Mucosa of rectum (tissue), 2 donors: ENCODE data around the gene CDK11A.
A peak's percentile ranks its signal among the peaks of the same experiment; 100 is the strongest.
"Not testable (repeated sequence)": the region's sequence is repeated elsewhere in the genome, so short reads cannot be mapped to it uniquely, and the experiment has no call there.

Source experiments
- H3K27ac ChIP-seq, 2 donors: one replicate each; pipeline ENCODE4 v1.7.0; 2013; ENCODE audit warnings: inconsistent platforms in 2 of 2, low read depth in 2 of 2, low read length in 2 of 2
- H3K27me3 ChIP-seq, 2 donors: one replicate each; pipeline ENCODE4 v1.7.0; 2013; ENCODE audit warnings: low read length in 2 of 2; ENCODE audit not compliant: control insufficient read depth in 2 of 2, insufficient read depth in 2 of 2
- H3K36me3 ChIP-seq, 2 donors: one replicate each; pipeline ENCODE4 v1.7.0; 2013; ENCODE audit warnings: low read length in 2 of 2; ENCODE audit not compliant: control insufficient read depth in 2 of 2, insufficient read depth in 2 of 2
- H3K4me1 ChIP-seq, 2 donors: one replicate each; pipeline ENCODE4 v1.7.0; 2013; ENCODE audit warnings: low read length in 2 of 2, mild to moderate bottlenecking in 1 of 2; ENCODE audit not compliant: control insufficient read depth in 2 of 2, insufficient read depth in 2 of 2
- H3K4me3 ChIP-seq, 2 donors: one replicate each; pipeline ENCODE4 v1.7.0; 2013; ENCODE audit warnings: low read length in 2 of 2
- H3K9ac ChIP-seq, 2 donors: one replicate each; pipeline ENCODE4 v1.7.0; 2013; ENCODE audit warnings: low read length in 2 of 2, low read depth in 1 of 2, mild to moderate bottlenecking in 1 of 2
- H3K9me3 ChIP-seq, 2 donors: one replicate each; pipeline ENCODE4 v1.7.0; 2013; ENCODE audit warnings: low read length in 2 of 2; ENCODE audit not compliant: control insufficient read depth in 2 of 2
- donor health status: healthy.
- donor health status: Normal muscosa, but diverticular disease.

The CDK11A gene

DNA sequence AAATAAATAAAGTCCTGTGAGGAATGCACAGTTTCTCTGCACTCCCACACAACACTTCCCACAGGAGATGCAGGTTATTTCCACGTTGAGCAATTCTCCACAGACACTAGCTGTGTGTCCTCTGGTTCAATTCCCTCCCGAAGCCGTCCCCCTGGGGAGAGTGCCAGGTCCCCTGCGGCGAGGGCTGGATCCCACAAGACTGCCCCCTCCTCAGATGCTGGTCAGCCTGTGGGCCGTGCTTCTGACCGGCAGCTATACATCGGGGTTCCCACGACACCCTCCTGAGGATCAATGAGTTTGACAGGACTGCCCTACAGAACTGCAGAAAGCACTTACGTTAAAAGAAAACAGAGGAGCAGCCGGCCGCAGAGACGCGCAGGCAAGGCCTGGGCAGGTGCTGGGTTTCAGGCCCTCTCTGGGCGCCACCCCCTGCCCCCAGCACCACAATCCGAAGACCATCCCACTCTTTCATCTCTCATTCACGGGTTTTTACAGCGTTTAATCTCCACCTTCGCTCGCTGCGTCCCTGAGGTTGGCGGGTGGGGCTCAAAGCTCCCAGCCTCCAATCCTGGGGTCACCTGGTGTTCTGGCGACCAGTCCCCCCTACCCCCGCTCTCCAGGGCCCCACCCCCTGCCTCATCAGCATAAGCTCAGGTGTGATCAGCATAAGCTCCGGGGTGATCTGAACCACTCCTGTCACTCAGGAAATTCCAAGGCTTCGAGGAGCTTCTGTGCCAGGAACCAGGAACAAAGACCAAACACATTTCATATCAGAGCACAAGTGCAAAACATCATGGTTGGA, 40.9 kb downstream of the CDK11A start:
- H3K27me3 ChIP-seq = no peaks in the 10 kb centered on the region
- H3K36me3 ChIP-seq = peaks cover 0 to 17% of the 10 kb centered on the region in 2 donors
- no peak overlapping the region for H3K27ac ChIP-seq
- H3K9me3 ChIP-seq = no peaks in the 10 kb centered on the region
- no peak overlapping the region for H3K4me3 ChIP-seq
- H3K4me1 ChIP-seq = peaks cover 14% of the 10 kb centered on the region in 2 donors
- no peak overlapping the region for H3K9ac ChIP-seq

DNA sequence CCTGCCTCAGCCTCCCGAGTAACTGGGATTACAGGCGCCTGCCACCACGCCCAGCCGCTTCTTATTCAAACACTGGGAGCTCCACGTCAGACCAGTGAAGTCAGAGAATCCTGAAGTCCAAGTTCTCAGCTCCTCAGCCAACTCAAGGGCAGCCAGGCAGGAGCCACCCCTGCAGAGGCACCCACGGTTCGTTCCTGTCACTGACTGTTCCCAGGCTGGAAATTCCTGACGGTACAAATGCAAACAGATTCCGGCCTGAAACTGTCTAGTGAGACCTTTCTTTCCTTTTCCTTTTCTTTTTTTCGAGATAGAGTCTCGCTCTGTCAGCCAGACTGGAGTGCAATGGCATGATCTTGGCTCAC, 43.3 kb downstream of the CDK11A start:
- Histone ChIP-seq H3K9me3 (no peaks in the 10 kb centered on the region), H3K4me1 (peaks cover 22 to 23% of the 10 kb centered on the region in 2 donors), H3K4me3 (no peak overlapping the region), H3K27ac (peak overlapping the region in 1 of 2 donors; percentile 3), H3K9ac (no peak overlapping the region), H3K36me3 (peaks cover 0 to 14% of the 10 kb centered on the region in 2 donors), H3K27me3 (no peaks in the 10 kb centered on the region)

DNA sequence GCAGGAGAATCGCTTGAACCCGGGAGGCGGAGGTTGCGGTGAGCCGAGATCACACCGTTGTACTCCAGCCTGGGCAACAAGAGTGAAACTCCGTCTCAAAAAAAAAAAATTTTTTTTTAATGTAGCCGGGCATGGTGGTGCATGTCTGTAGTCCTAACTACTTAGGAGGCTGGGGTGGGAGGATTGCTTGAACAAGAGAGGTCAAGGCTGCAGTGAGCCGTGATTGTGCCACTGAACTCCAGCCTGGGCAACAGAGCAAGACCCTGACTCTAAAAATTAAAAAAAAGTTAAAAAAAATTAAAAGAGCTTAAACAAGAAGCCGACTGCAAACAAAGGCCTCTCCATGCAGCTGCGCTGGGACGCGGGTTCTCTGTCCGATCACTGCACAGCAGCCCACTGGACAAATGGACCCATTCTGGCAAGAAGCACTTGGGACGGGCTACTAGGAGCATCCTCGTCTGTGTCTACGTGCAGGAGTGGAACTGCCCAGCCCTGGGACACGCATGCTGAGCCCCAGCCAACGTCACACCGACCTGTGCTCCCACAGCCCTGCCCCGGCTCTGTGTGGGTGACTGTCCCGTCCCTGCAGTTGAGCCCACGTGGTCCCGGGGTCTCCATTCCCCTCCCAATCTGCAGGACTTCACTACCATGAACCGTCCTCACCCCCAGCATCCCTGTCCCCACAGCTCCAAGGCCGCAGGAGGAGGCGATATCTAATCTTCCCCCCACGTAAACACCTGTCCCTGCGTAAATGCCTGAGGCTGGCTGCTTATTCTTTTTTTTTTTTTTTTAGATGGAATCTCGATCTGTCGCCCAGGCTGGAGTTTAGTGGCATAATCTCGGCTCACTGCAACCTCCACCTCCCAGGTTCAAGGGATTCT, 43.9 kb downstream of the CDK11A start:
- Histone ChIP-seq H3K9ac (no peak overlapping the region), H3K4me1 (peaks cover 22 to 23% of the 10 kb centered on the region in 2 donors), H3K27ac (peak overlapping the region in 1 of 2 donors; percentile 3), H3K36me3 (peaks cover 0 to 14% of the 10 kb centered on the region in 2 donors), H3K4me3 (no peak overlapping the region), H3K9me3 (no peaks in the 10 kb centered on the region), H3K27me3 (no peaks in the 10 kb centered on the region)

DNA sequence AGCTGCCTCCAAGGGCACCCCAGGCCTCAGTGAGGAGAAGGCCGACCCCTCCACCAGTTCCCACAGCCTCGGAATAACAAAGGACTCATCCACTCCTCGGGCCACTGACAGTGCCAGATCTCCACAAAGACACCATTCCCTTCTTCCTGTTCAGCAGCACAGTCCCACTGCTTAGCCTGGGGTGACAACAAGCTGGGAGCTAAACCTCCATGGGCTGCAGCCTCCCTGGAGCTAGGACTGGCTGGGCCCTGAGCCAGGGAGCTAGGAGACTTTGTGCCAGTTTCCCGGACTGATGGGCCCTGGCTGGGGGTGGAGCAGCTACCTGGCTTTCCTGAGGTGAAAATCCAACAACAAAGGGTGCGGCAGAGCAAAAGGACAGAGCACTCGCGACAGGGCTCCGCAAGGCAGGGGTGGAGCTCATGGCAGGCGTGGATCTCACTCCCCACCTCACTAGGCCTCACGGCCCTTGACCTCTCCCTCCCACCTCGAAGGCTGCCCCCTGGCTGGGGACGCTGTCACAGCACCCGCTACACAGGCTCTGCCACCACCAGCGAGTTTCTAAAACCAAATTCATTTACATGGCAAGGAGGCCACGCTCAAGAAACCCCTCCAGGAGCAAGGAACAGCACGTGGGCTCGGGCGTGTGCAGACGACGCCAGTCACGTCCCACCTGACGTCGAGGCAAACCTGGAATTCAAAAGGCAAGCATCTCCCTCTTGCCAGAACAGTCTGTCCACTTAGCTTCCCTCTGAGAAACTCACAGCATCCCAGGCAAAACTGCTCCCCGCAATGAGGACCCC, 45.4 kb downstream of the CDK11A start:
- Histone ChIP-seq H3K36me3 (peaks cover 0 to 14% of the 10 kb centered on the region in 2 donors), H3K4me3 (peak overlapping the region; percentile 55 to 57), H3K27me3 (no peaks in the 10 kb centered on the region), H3K9ac (peak overlapping the region; percentile 48 to 59), H3K9me3 (no peaks in the 10 kb centered on the region), H3K4me1 (peaks cover 22 to 23% of the 10 kb centered on the region in 2 donors), H3K27ac (peak overlapping the region; percentile 90 to 92)

DNA sequence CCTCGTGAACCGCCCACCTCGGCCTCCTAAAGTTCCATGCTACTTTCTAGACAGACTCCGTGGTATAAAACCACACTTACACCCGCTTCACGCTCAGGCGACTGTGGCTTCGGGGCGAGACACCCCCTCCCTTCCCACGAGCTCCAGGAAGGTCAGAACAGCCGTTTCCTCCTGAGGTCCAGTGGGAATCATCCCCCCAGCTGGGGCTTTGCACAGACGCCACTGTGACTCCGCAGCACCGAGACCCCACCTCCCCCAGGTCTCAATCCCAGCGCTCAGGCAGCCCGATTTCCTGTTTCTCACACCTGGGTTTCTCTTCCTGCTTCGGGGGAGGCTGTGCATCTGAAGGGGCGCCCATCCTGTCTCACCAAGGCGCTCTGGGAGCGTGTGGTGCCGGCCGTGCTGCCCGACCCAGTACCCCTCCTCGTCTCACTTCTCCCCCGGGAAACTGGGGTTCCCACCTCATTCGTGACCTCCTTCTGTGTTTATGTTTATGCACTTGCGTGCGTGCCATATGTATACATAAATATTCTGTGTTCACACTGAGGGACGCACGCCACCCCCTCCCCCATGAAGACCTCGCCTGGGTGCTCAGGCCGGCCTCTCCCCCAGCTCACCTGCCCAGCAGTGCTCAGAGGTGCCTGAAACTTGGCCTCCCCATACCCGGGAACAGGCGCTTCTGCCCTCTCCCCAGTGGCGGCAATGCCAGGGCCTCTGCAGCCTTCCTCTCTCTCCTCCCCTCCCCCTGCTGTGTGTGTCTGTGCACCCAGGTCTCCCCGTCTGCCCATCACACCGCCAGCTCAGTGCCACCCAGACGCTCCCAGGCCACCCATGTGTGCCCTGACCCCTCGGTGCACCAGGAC, 46.2 kb downstream of the CDK11A start:
- H3K4me3 ChIP-seq = peak overlapping the region; percentile 55 to 57
- peaks cover 22 to 23% of the 10 kb centered on the region in 2 donors for H3K4me1 ChIP-seq
- peak overlapping the region; percentile 48 to 59 for H3K9ac ChIP-seq
- no peaks in the 10 kb centered on the region for H3K9me3 ChIP-seq
- H3K27ac ChIP-seq = peak overlapping the region; percentile 90 to 92
- H3K27me3 ChIP-seq = no peaks in the 10 kb centered on the region
- H3K36me3 ChIP-seq = peaks cover 0 to 10% of the 10 kb centered on the region in 2 donors

DNA sequence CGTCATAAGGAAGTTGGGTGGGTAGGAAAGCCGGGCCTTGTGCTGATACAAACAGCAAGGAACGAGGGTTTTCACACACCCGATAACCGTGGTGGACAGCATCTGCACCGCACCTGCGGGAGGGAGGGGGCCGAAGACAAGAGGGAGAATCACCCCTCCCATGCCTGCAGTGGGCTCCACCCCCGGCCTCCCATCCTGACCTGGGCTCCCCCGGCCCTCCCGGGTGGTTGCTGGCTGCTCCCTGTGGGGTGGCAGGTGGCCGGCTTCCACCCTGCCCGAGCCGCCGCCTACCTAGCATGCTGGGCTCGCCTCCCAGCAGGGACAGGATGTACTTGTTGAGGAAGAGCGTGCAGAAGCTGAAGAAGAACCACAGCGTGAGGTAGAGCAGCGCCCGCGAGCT, 48.1 kb downstream of the CDK11A start:
- H3K27ac ChIP-seq, H3K4me3 ChIP-seq: not testable (repeated sequence)

DNA sequence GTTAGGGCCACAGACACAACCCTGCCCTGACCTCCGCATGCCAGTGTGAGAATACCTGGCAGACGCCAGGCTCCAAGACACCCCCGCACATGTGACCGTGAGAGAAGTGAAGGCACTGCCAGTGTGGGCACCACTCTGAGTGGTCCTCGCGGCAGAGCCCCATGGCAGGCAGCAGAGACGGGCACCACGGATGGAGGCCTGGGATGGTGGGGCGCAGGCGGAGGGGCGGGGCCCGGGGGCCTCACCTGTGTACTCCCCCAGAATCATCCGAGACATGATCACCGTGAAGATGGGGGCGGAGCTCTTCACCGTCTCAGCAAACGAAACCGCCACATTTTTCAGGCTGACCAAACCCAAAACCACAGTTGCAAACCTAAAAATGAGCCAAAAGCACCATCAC, 48.9 kb downstream of the CDK11A start:
- not testable (repeated sequence) for H3K27ac ChIP-seq, H3K9ac ChIP-seq

More for the DNA sequence above, 48.1 kb downstream of the CDK11A start:
- H3K27me3 ChIP-seq, H3K9me3 ChIP-seq, H3K9ac ChIP-seq: not testable (repeated sequence)
- H3K4me1 ChIP-seq = peaks cover 22 to 23% of the 10 kb centered on the region in 2 donors
- H3K36me3 ChIP-seq = peaks cover 10 to 15% of the 10 kb centered on the region in 2 donors

DNA sequence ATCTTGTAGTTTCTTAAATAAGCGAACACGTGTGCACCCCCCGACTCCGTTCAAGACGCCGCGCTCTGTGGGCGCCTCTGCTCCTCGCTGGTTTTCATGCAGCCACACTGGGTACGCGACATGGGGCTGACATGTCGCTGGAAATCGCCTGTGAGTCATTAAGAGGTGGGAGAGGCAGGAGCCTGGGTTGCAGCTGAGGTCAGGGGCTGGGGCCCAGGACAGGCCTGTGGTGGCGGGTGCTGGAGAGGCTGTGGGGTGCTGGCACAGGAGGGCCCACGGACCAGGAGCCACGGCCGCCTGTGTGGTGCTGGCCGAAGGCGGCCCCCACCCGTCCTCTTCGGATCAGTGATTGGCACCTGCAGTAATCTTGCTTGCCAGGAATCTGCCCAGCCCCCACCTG, 49.4 kb downstream of the CDK11A start:
- H3K9me3 ChIP-seq, H3K27ac ChIP-seq, H3K4me3 ChIP-seq, H3K9ac ChIP-seq, H3K27me3 ChIP-seq: not testable (repeated sequence)
- peaks cover 11 to 20% of the 10 kb centered on the region in 2 donors for H3K36me3 ChIP-seq
- peaks cover 19 to 21% of the 10 kb centered on the region in 2 donors for H3K4me1 ChIP-seq

More for the DNA sequence above, 48.9 kb downstream of the CDK11A start:
- H3K27me3 ChIP-seq, H3K9me3 ChIP-seq, H3K4me3 ChIP-seq: not testable (repeated sequence)
- peaks cover 11 to 20% of the 10 kb centered on the region in 2 donors for H3K36me3 ChIP-seq
- peaks cover 19 to 21% of the 10 kb centered on the region in 2 donors for H3K4me1 ChIP-seq
